PC-3 (cell line): Measurements from ENCODE around the gene ERBB2. TPM values are rescaled to one million over a fixed set of nuclear protein-coding genes. Genes with fewer than 3 reads are reported as not detected.

ENCODE experiments used
- ATAC-seq: fragments of 200-7000 bp; cut with Tn5 transposase; 2 replicates; pipeline ENCODE4 v1.9.1; 2020; ENCODE audit warnings: mild to moderate bottlenecking, moderate library complexity
- BruUV-seq: library from RNA; stranded (reverse); fragments of 400-500 nt; replicated peaks from 2 replicates; lab custom pipeline; 2021; lab: Mats Ljungman, UMichigan
- CTCF ChIA-PET: fragments of 300-600 bp; sonication (Branson Sonifier 250); formaldehyde crosslinking; loops from one replicate; lab custom pipeline; 2022; ENCODE audit warnings: antibody characterized with exemption; lab: Charles Lee
- POLR2A ChIA-PET: fragments of 300-600 bp; sonication (Branson Sonifier 250); formaldehyde crosslinking; loops from one replicate; lab custom pipeline; 2022; ENCODE audit warnings: antibody characterized with exemption; ENCODE audit not compliant: unreplicated experiment; lab: Charles Lee
- DNase-seq: peaks from one replicate; pipeline ENCODE4 v3.0.0-alpha.2; 2015
- H2AFZ ChIP-seq: fragments of 300-600 bp; sonication (generic); 2 replicates; pipeline ENCODE4 v1.6.0; 2016; ENCODE audit warnings: antibody characterized with exemption, low read length
- H3F3A ChIP-seq: fragments of 300-600 bp; sonication (generic); one replicate; pipeline ENCODE4 v1.6.0; 2017; ENCODE audit warnings: antibody characterized with exemption, low read length, control low read depth, mild to moderate bottlenecking; ENCODE audit not compliant: unreplicated experiment
- H3K27ac ChIP-seq: fragments of 300-600 bp; sonication (generic); 2 replicates; pipeline ENCODE4 v1.5.1; 2016; ENCODE audit warnings: mild to moderate bottlenecking, low read length
- H3K27me3 ChIP-seq: fragments of 300-600 bp; sonication (generic); 2 replicates; pipeline ENCODE4 v1.6.1; 2016; ENCODE audit warnings: low read length, mixed read lengths
- H3K36me3 ChIP-seq: fragments of 300-600 bp; sonication (generic); 2 replicates; pipeline ENCODE4 v1.6.1; 2016; ENCODE audit warnings: low read depth, mixed run types, low read length, mixed read lengths
- H3K4me1 ChIP-seq: fragments of 300-600 bp; sonication (generic); 2 replicates; pipeline ENCODE4 v1.5.1; 2016; ENCODE audit warnings: low read length; ENCODE audit not compliant: insufficient read depth
- H3K4me2 ChIP-seq: fragments of 300-600 bp; sonication (generic); 2 replicates; pipeline ENCODE4 v1.6.0; 2016; ENCODE audit warnings: low read length
- H3K4me3 ChIP-seq: fragments of 300-600 bp; sonication (generic); 2 replicates; pipeline ENCODE4 v1.5.1; 2016; ENCODE audit warnings: mild to moderate bottlenecking, low read length, mixed read lengths
- H3K79me2 ChIP-seq: fragments of 300-600 bp; sonication (generic); 2 replicates; pipeline ENCODE4 v1.6.1; 2017; ENCODE audit warnings: low read length, mixed read lengths
- H3K9ac ChIP-seq: fragments of 300-600 bp; sonication (generic); 2 replicates; pipeline ENCODE4 v1.6.0; 2016; ENCODE audit warnings: mild to moderate bottlenecking, low read length
- H3K9me2 ChIP-seq: fragments of 300-600 bp; sonication (generic); replicated peaks from 2 replicates; pipeline ENCODE4 v1.6.1; 2016; ENCODE audit warnings: mixed run types, low read length, mixed read lengths
- H3K9me3 ChIP-seq: fragments of 300-600 bp; sonication (generic); 2 replicates; pipeline ENCODE4 v1.6.1; 2016; ENCODE audit warnings: low read length, mixed read lengths
- H4K20me1 ChIP-seq: fragments of 300-600 bp; sonication (generic); 2 replicates; pipeline ENCODE4 v1.6.1; 2016; ENCODE audit warnings: low read length, mixed read lengths
- CTCF ChIP-seq: fragments of 300-600 bp; sonication (generic); conservative IDR thresholded peaks from 2 replicates; pipeline ENCODE4 v1.5.1; 2017; ENCODE audit warnings: antibody characterized with exemption, low read depth, mild to moderate bottlenecking, low read length
- EZH2 ChIP-seq: fragments of 300-600 bp; sonication (generic); IDR thresholded peaks from one replicate; pipeline ENCODE4 v1.6.1; 2017; ENCODE audit warnings: antibody characterized with exemption, mild to moderate bottlenecking, low read length; ENCODE audit not compliant: unreplicated experiment
- EZH2phosphoT487 ChIP-seq: fragments of 300-600 bp; sonication (generic); IDR thresholded peaks from 2 replicates; pipeline ENCODE4 v1.6.1; 2018; ENCODE audit warnings: mild to moderate bottlenecking, antibody characterized with exemption, low read length, borderline replicate concordance
- intact Hi-C: fragments of 100-400 bp; cut with micrococcal nuclease; formaldehyde crosslinking; loops from 2 replicates; pipeline ENCODE4 v1.9.0; 2023
- total RNA-seq: library from RNA; depleted of rRNA; stranded (reverse); fragments of >200 nt; gene quantifications from 2 replicates; pipeline ENCODE4 v1.2.3, GENCODE V29; 2014

Gene ERBB2
- total RNA-seq, 1 experiment from 2014 or later: 36.2 TPM

GRCh38 chr17:39663688-39664580 is 35.9 kb upstream of the ERBB2 start:
- H3K4me3 ChIP-seq: no peak overlapping the region
- POLR2A ChIA-PET: no interaction called here
- no peak overlapping the region for H2AFZ ChIP-seq
- intact Hi-C loops: no loop called here
- no peak for DNase-seq
- H3K9me2 ChIP-seq: no peaks in the 10 kb centered on the region
- CTCF ChIA-PET: no interaction called here
- H3K79me2 ChIP-seq: no peaks in the 10 kb centered on the region
- H3K27ac ChIP-seq: no peak overlapping the region
- H3K4me2 ChIP-seq: no peak overlapping the region
- peaks cover 4% of the 10 kb centered on the region; the same call in 1 of the 2 replicates for H3K4me1 ChIP-seq
- no peak overlapping the region for H3K9ac ChIP-seq
- no peaks in the 10 kb centered on the region for H3K36me3 ChIP-seq
- no TSS peak for BruUV-seq
- no peak for TF ChIP-seq EZH2
- no peak for TF ChIP-seq EZH2phosphoT487
- TF ChIP-seq CTCF: no peak
- H4K20me1 ChIP-seq: no peaks in the 10 kb centered on the region
- no peaks in the 10 kb centered on the region for H3K9me3 ChIP-seq
- no peak for ATAC-seq
- no peaks in the 10 kb centered on the region for H3K27me3 ChIP-seq
- no peaks in the 10 kb centered on the region for H3F3A ChIP-seq

GRCh38 chr17:39664581-39665561 is 35.0 kb upstream of the ERBB2 start, which contains the start of gene TCAP:
TSS of gene TCAP (plus strand) at chr17:39665349. CDS start at chr17:39665360, 11 bp downstream.
- POLR2A ChIA-PET: interaction anchor here (0.6 kb wide), 1 partner anchor 682 kb away, joined by 4 read pairs; no protein-coding TSS in a partner anchor
- Histone ChIP-seq H4K20me1 (no peaks in the 10 kb centered on the region), H3K4me1 (peaks cover 4% of the 10 kb centered on the region; the same call in 1 of the 2 replicates), H3K9ac (no peak within 1 kb of the TSS), H3K4me3 (no peak within 1 kb of the TSS), H3K9me2 (no peaks in the 10 kb centered on the region), H3F3A (no peaks in the 10 kb centered on the region), H3K27ac (no peak within 1 kb of the TSS), H3K79me2 (no peaks in the 10 kb centered on the region), H2AFZ (no peak within 1 kb of the TSS), H3K9me3 (no peaks in the 10 kb centered on the region), H3K27me3 (no peaks in the 10 kb centered on the region), H3K36me3 (no peaks in the 10 kb centered on the region), H3K4me2 (no peak within 1 kb of the TSS)
- intact Hi-C loops: no loop called here
- ATAC-seq: no peak; the same call in 1 of the 2 replicates
- CTCF ChIA-PET: interaction anchor here (0.6 to 1.1 kb wide), 3 partner anchors 11 to 35 kb away, joined by 3 read pairs; partner anchors contain the start of gene ERBB2
- BruUV-seq: TSS peak; percentile 25
- TF ChIP-seq EZH2: no peak
- DNase-seq: no peak
